Upper lobe of left lung (tissue), 6 donors: ENCODE data around the gene BRICD5. TPM values are rescaled to one million over a fixed set of nuclear protein-coding genes. Genes with fewer than 3 reads are reported as not detected.
A peak's percentile ranks its signal among the peaks of the same experiment; 100 is the strongest.

Experiments used
- ATAC-seq, 2 donors: fragments of 200-7000 bp; cut with Tn5 transposase; one replicate each; pipeline ENCODE4 v1.9.1; 2022; ENCODE audit warnings: mild to moderate bottlenecking in 2 of 2, moderate library complexity in 2 of 2; ENCODE audit not compliant: low FRiP score in 2 of 2
- DNase-seq, 2 donors: peaks; one replicate each; pipeline ENCODE4 v3.0.0-alpha.2; 2019 to 2020
- H3K27ac ChIP-seq, 4 donors: fragments of 200-600 bp; sonication (generic); one replicate each; pipeline ENCODE4 v1.5.1; 2016 to 2019
- H3K27me3 ChIP-seq, 4 donors: fragments of 200-600 bp; sonication (generic); one replicate each; pipeline ENCODE4 v1.5.1; 2017 to 2019
- H3K36me3 ChIP-seq, 4 donors: fragments of 200-600 bp; sonication (generic); one replicate each; pipeline ENCODE4 v1.5.1; 2016 to 2019
- H3K4me1 ChIP-seq, 4 donors: fragments of 200-600 bp; sonication (generic); one replicate each; pipeline ENCODE4 v1.5.1; 2018 to 2019
- H3K4me3 ChIP-seq, 4 donors: fragments of 200-600 bp; sonication (generic); one replicate each; pipeline ENCODE4 v1.5.1; 2017 to 2019; ENCODE audit warnings: mild to moderate bottlenecking in 2 of 4, moderate library complexity in 1 of 4
- H3K9me3 ChIP-seq, 4 donors: fragments of 200-600 bp; sonication (generic); one replicate each; pipeline ENCODE4 v1.5.1; 2018 to 2019
- CTCF ChIP-seq, 6 experiments: fragments of 450-650 bp in 4 of 6; fragments of 200-600 bp in 2 of 6; sonication (generic) in 2 of 6; IDR thresholded peaks; one replicate each; pipeline ENCODE4 v1.5.1; 2016 to 2019; ENCODE audit warnings: antibody characterized with exemption in 6 of 6
- EP300 ChIP-seq, 4 donors: sonication (generic); formaldehyde crosslinking; IDR thresholded peaks; one replicate each; pipeline ENCODE4 v1.5.1; 2017; ENCODE audit warnings: antibody characterized with exemption in 4 of 4, control low read depth in 2 of 4
- POLR2A ChIP-seq, 4 donors: fragments of 450-650 bp; IDR thresholded peaks; one replicate each; pipeline ENCODE4 v1.5.1; 2016 to 2017; ENCODE audit warnings: antibody characterized with exemption in 4 of 4, mild to moderate bottlenecking in 2 of 4
- POLR2AphosphoS5 ChIP-seq, 2 donors: sonication (generic); formaldehyde crosslinking; IDR thresholded peaks; one replicate each; pipeline ENCODE4 v1.5.1; 2017; ENCODE audit warnings: antibody characterized with exemption in 2 of 2
- WGBS, 2 donors: methylation state at CpG; one replicate each; pipeline ENCODE4 v1.1.5; 2017 to 2018; 5-methylcytosine and 5-hydroxymethylcytosine counted together
- total RNA-seq, 6 donors: library from RNA; depleted of rRNA in 4 of 6; stranded (reverse); fragments of >200 nt in 4 of 6; gene quantifications; one replicate each; pipeline versions ENCODE4 v1.1.0 to v1.2.1, GENCODE V29; 2016 to 2021
- donor health status: DM: no; HTN: no; CAD: no; lungs with moderate emphysema.
- donor health status: DM: no; HTN: yes; CAD: no; lungs with severe emphysema.

The BRICD5 gene
- total RNA-seq, 6 donors from 2014 or later, result 4.0 to 70.2 (median 10.8) TPM

GRCh38 chr16:2253293-2253692 lies 42.6 kb upstream of the BRICD5 start:
- ATAC-seq, result no peak
- no peak for TF ChIP-seq POLR2AphosphoS5 (IDR thresholded peaks at IDR 0.05)
- TF ChIP-seq POLR2A (IDR thresholded peaks at IDR 0.05), result no peak
- no peak for TF ChIP-seq EP300 (IDR thresholded peaks at IDR 0.05)
- TF ChIP-seq CTCF (IDR thresholded peaks at IDR 0.05), result no peak
- DNase-seq, result no peak
- Histone ChIP-seq H3K27ac (no peak overlapping the region), H3K36me3 (peaks cover 31 to 57% (median 52%) of the 10 kb centered on the region in 4 donors), H3K4me1 (peaks cover 16 to 22% (median 18%) of the 10 kb centered on the region in 4 donors), H3K4me3 (no peak overlapping the region), H3K27me3 (no peaks in the 10 kb centered on the region), H3K9me3 (no peaks in the 10 kb centered on the region)
- WGBS, 2 donors, result 88% methylated on average over 11 of the region's 11 CpGs

GRCh38 chr16:2252806-2253148 lies 42.1 kb upstream of the BRICD5 start:
- H3K4me1 ChIP-seq, result peaks cover 16 to 22% (median 18%) of the 10 kb centered on the region in 4 donors
- H3K9me3 ChIP-seq, result no peaks in the 10 kb centered on the region
- 94% methylated on average over 7 of the region's 7 CpGs for WGBS, 2 donors
- no peak overlapping the region for H3K4me3 ChIP-seq
- H3K36me3 ChIP-seq, result peaks cover 31 to 52% (median 48%) of the 10 kb centered on the region in 4 donors
- no peak for DNase-seq
- no peak overlapping the region for H3K27ac ChIP-seq
- no peak for ATAC-seq
- TF ChIP-seq POLR2AphosphoS5 (IDR thresholded peaks at IDR 0.05) (no peak), CTCF (IDR thresholded peaks at IDR 0.05) (no peak), POLR2A (IDR thresholded peaks at IDR 0.05) (no peak), EP300 (IDR thresholded peaks at IDR 0.05) (no peak)
- no peaks in the 10 kb centered on the region for H3K27me3 ChIP-seq

- H3K4me1 ChIP-seq, result peaks cover 16 to 22% (median 18%) of the 10 kb centered on the region in 4 donors
- no peaks in the 10 kb centered on the region for H3K27me3 ChIP-seq
- WGBS, 2 donors, result 6 to 17% methylated on average over 4 to 17 of the region's 88 CpGs
- H3K4me3 ChIP-seq, result peak within 1 kb of the TSS; percentile 67 to 86 (median 71)
- peak; percentile 97 to 98 for DNase-seq
- ATAC-seq, result peak; percentile 99
- H3K9me3 ChIP-seq, result no peaks in the 10 kb centered on the region
- peaks cover 26 to 43% (median 39%) of the 10 kb centered on the region in 4 donors for H3K36me3 ChIP-seq
- H3K27ac ChIP-seq, result peak within 1 kb of the TSS; percentile 83 to 91 (median 86)
- peak; percentile 72 to 85 for TF ChIP-seq POLR2AphosphoS5 (IDR thresholded peaks at IDR 0.05)
- peak in 3 of 4 donors; percentile 63 to 87 (median 74) for TF ChIP-seq POLR2A (IDR thresholded peaks at IDR 0.05)
- TF ChIP-seq CTCF (IDR thresholded peaks at IDR 0.05), result peak; percentile 59 to 96 (median 89)
- peak in 1 of 4 donors; percentile 51 for TF ChIP-seq EP300 (IDR thresholded peaks at IDR 0.05)
Measured at GRCh38 chr16:2251296-2252111, 40.8 kb upstream of the BRICD5 start, which contains the start of gene ECI1. Gene ECI1, minus strand, starts transcription at chr16:2251587. Its CDS starts 21 bp downstream, at chr16:2251566.

- ATAC-seq, result no peak
- Histone ChIP-seq H3K4me3 (peak overlapping the region; percentile 67 to 86 (median 71)), H3K9me3 (no peaks in the 10 kb centered on the region), H3K36me3 (peaks cover 19 to 43% (median 39%) of the 10 kb centered on the region in 4 donors), H3K27me3 (no peaks in the 10 kb centered on the region), H3K27ac (peak overlapping the region; percentile 83 to 91 (median 86)), H3K4me1 (peaks cover 16 to 22% (median 18%) of the 10 kb centered on the region in 4 donors)
- TF ChIP-seq EP300 (IDR thresholded peaks at IDR 0.05) (no peak), POLR2A (IDR thresholded peaks at IDR 0.05) (no peak), POLR2AphosphoS5 (IDR thresholded peaks at IDR 0.05) (no peak), CTCF (IDR thresholded peaks at IDR 0.05) (no peak)
- 11 to 12% methylated on average over 26 to 34 of the region's 35 CpGs for WGBS, 2 donors
- DNase-seq, result peak in 1 of 2 donors; percentile 59
Measured at GRCh38 chr16:2250652-2251295, 40.1 kb upstream of the BRICD5 start.
